Neuron (in vitro differentiated cells): ENCODE results near the gene RNF8.

ENCODE experiments used
- H2AFZ ChIP-seq: one replicate; pipeline ENCODE4 v1.6.1; 2013; ENCODE audit warnings: low read depth, mild to moderate bottlenecking, inconsistent platforms, low read length, moderate library complexity
- H3K27me3 ChIP-seq: one replicate; pipeline ENCODE4 v1.6.1; 2013; ENCODE audit warnings: low read length; ENCODE audit not compliant: insufficient read depth
- H3K36me3 ChIP-seq: one replicate; pipeline ENCODE4 v1.6.1; 2013; ENCODE audit warnings: low read length; ENCODE audit not compliant: insufficient read depth
- H3K4me1 ChIP-seq: one replicate; pipeline ENCODE4 v1.6.1; 2013; ENCODE audit warnings: low read length; ENCODE audit not compliant: insufficient read depth
- H3K4me3 ChIP-seq: 2 replicates; pipeline ENCODE4 v1.5.1; 2013; ENCODE audit warnings: mild to moderate bottlenecking, low read length, moderate library complexity
- H3K9me3 ChIP-seq: one replicate; pipeline ENCODE4 v1.6.1; 2013; ENCODE audit warnings: low read length

The RNF8 gene

GRCh38 chr6:37406726-37407341, 53.1 kb downstream of the RNF8 start:
- H2AFZ ChIP-seq: no peak overlapping the region
- H3K27me3 ChIP-seq: no peaks in the 10 kb centered on the region
- no peaks in the 10 kb centered on the region for H3K9me3 ChIP-seq
- H3K4me1 ChIP-seq: no peaks in the 10 kb centered on the region
- no peaks in the 10 kb centered on the region for H3K36me3 ChIP-seq
- H3K4me3 ChIP-seq: no peak overlapping the region

- H3K4me3 ChIP-seq: no peak overlapping the region
- H3K4me1 ChIP-seq: no peaks in the 10 kb centered on the region
- H3K36me3 ChIP-seq: no peaks in the 10 kb centered on the region
- no peaks in the 10 kb centered on the region for H3K27me3 ChIP-seq
- no peaks in the 10 kb centered on the region for H3K9me3 ChIP-seq
- H2AFZ ChIP-seq: no peak overlapping the region
Measured at GRCh38 chr6:37407948-37408347, 54.2 kb downstream of the RNF8 start.

GRCh38 chr6:37409501-37409900, 55.7 kb downstream of the RNF8 start:
- Histone ChIP-seq H3K27me3 (no peaks in the 10 kb centered on the region), H2AFZ (no peak overlapping the region), H3K4me3 (no peak overlapping the region), H3K4me1 (no peaks in the 10 kb centered on the region), H3K9me3 (no peaks in the 10 kb centered on the region), H3K36me3 (no peaks in the 10 kb centered on the region)

GRCh38 chr6:37417393-37417792, 63.6 kb downstream of the RNF8 start:
- Histone ChIP-seq H3K27me3 (no peaks in the 10 kb centered on the region), H3K36me3 (no peaks in the 10 kb centered on the region), H3K4me1 (no peaks in the 10 kb centered on the region), H2AFZ (no peak overlapping the region), H3K9me3 (no peaks in the 10 kb centered on the region), H3K4me3 (no peak overlapping the region)

GRCh38 chr6:37418722-37419121, 64.9 kb downstream of the RNF8 start:
- Histone ChIP-seq H3K27me3 (no peaks in the 10 kb centered on the region), H3K4me3 (no peak overlapping the region), H3K4me1 (no peaks in the 10 kb centered on the region), H3K9me3 (no peaks in the 10 kb centered on the region), H3K36me3 (no peaks in the 10 kb centered on the region), H2AFZ (no peak overlapping the region)

- no peaks in the 10 kb centered on the region for H3K36me3 ChIP-seq
- no peak overlapping the region for H3K4me3 ChIP-seq
- no peaks in the 10 kb centered on the region for H3K9me3 ChIP-seq
- H3K4me1 ChIP-seq: no peaks in the 10 kb centered on the region
- H3K27me3 ChIP-seq: no peaks in the 10 kb centered on the region
- H2AFZ ChIP-seq: no peak overlapping the region
Measured at GRCh38 chr6:37426058-37426944, 72.5 kb downstream of the RNF8 start.

GRCh38 chr6:37426945-37427510, 73.2 kb downstream of the RNF8 start:
- H3K4me3 ChIP-seq: no peak overlapping the region
- no peaks in the 10 kb centered on the region for H3K27me3 ChIP-seq
- H3K9me3 ChIP-seq: no peaks in the 10 kb centered on the region
- H3K36me3 ChIP-seq: no peaks in the 10 kb centered on the region
- H2AFZ ChIP-seq: no peak overlapping the region
- no peaks in the 10 kb centered on the region for H3K4me1 ChIP-seq

- Histone ChIP-seq H2AFZ (no peak overlapping the region), H3K4me3 (no peak overlapping the region), H3K9me3 (no peaks in the 10 kb centered on the region), H3K36me3 (no peaks in the 10 kb centered on the region), H3K4me1 (peaks cover 14% of the 10 kb centered on the region), H3K27me3 (no peaks in the 10 kb centered on the region)
Measured at GRCh38 chr6:37429352-37429750, 75.6 kb downstream of the RNF8 start.

GRCh38 chr6:37432590-37432915, 78.8 kb downstream of the RNF8 start:
- peaks cover 16% of the 10 kb centered on the region for H3K4me1 ChIP-seq
- H3K36me3 ChIP-seq: peaks cover 16% of the 10 kb centered on the region
- peak overlapping the region; percentile 67 for H3K4me3 ChIP-seq
- H2AFZ ChIP-seq: peak overlapping the region; percentile 60
- H3K9me3 ChIP-seq: no peaks in the 10 kb centered on the region
- H3K27me3 ChIP-seq: no peaks in the 10 kb centered on the region

GRCh38 chr6:37432916-37433656, 79.3 kb downstream of the RNF8 start, which contains the start of gene CMTR1:
Gene CMTR1, plus strand, starts transcription at chr6:37433221. Its CDS starts 2,409 bp downstream, at chr6:37435630.
- H3K36me3 ChIP-seq: peaks cover 20% of the 10 kb centered on the region
- peak within 1 kb of the TSS; percentile 67 for H3K4me3 ChIP-seq
- H3K4me1 ChIP-seq: peaks cover 16% of the 10 kb centered on the region
- H3K27me3 ChIP-seq: no peaks in the 10 kb centered on the region
- peak within 1 kb of the TSS; percentile 60 for H2AFZ ChIP-seq
- no peaks in the 10 kb centered on the region for H3K9me3 ChIP-seq

GRCh38 chr6:37433657-37434271, 80.0 kb downstream of the RNF8 start:
- peak overlapping the region; percentile 67 for H3K4me3 ChIP-seq
- H3K27me3 ChIP-seq: no peaks in the 10 kb centered on the region
- no peaks in the 10 kb centered on the region for H3K9me3 ChIP-seq
- peaks cover 16% of the 10 kb centered on the region for H3K4me1 ChIP-seq
- peaks cover 20% of the 10 kb centered on the region for H3K36me3 ChIP-seq
- peak overlapping the region; percentile 60 for H2AFZ ChIP-seq

GRCh38 chr6:37435373-37435772, 81.6 kb downstream of the RNF8 start:
- no peak overlapping the region for H2AFZ ChIP-seq
- H3K4me1 ChIP-seq: peaks cover 16% of the 10 kb centered on the region
- no peaks in the 10 kb centered on the region for H3K27me3 ChIP-seq
- no peak overlapping the region for H3K4me3 ChIP-seq
- H3K36me3 ChIP-seq: peaks cover 20% of the 10 kb centered on the region
- H3K9me3 ChIP-seq: no peaks in the 10 kb centered on the region
